Endothelial cell of umbilical vein (primary cell): ENCODE results near the gene VIPR2. TPM values are rescaled to one million over a fixed set of nuclear protein-coding genes. Genes with fewer than 3 reads are reported as not detected.

Experiments
- BruUV-seq: library from RNA; stranded (reverse); fragments of 400-500 nt; replicated peaks from 2 replicates; lab custom pipeline; 2021; lab: Mats Ljungman, UMichigan
- CTCF ChIA-PET: fragments of 300-600, 350-600 bp; sonication (Branson Sonifier 250); formaldehyde crosslinking; loops from one replicate; lab custom pipeline; 2021; ENCODE audit warnings: antibody characterized with exemption, inconsistent platforms; lab: Charles Lee
- POLR2A ChIA-PET: fragments of 300-600, 350-600 bp; sonication (Branson Sonifier 250); formaldehyde crosslinking; loops from one replicate; lab custom pipeline; 2021; ENCODE audit warnings: antibody characterized with exemption, inconsistent platforms; lab: Charles Lee
- DNase-seq: peaks from one replicate; pipeline ENCODE4 v3.0.0-alpha.2; 2011; ENCODE audit warnings: low read depth, low spot score
- FAIRE-seq: peaks from 2 replicates; lab custom pipeline; 2011; peaks lifted over from hg19 to GRCh38; lab: Jason Lieb, UNC
- H2AFZ ChIP-seq: 2 replicates; pipeline ENCODE4 v1.6.0; 2012; ENCODE audit warnings: low read depth, low read length, control low read depth, inconsistent platforms
- H3K27ac ChIP-seq: 2 replicates; pipeline ENCODE4 v1.5.1; 2011; ENCODE audit warnings: low read depth, mild to moderate bottlenecking, control low read depth, low read length, moderate library complexity; ENCODE audit not compliant: insufficient read depth
- H3K27me3 ChIP-seq, 2 experiments: 2 replicates each; pipeline versions ENCODE4 v1.6.0 to v1.6.1; 2011; ENCODE audit warnings: low read length in 2 of 2, mixed read lengths in 1 of 2; ENCODE audit not compliant: control insufficient read depth in 2 of 2, insufficient read depth in 2 of 2
- H3K36me3 ChIP-seq, 2 experiments: 2 replicates in 1 of 2; 3 replicates in 1 of 2; pipeline ENCODE4 v1.5.1; 2011; ENCODE audit warnings: low read length in 2 of 2, mild to moderate bottlenecking in 1 of 2, moderate library complexity in 1 of 2; ENCODE audit not compliant: control insufficient read depth in 2 of 2, insufficient read depth in 2 of 2; ENCODE audit errors: extremely low read depth in 1 of 2
- H3K4me1 ChIP-seq: 3 replicates; pipeline ENCODE4 v1.5.1; 2011; ENCODE audit warnings: mild to moderate bottlenecking, low read length; ENCODE audit not compliant: control insufficient read depth, insufficient read depth; ENCODE audit errors: extremely low read depth
- H3K4me2 ChIP-seq: 2 replicates; pipeline ENCODE4 v1.6.1; 2011; ENCODE audit warnings: low read length, control low read depth, mixed read lengths; ENCODE audit not compliant: insufficient read depth
- H3K4me3 ChIP-seq, 3 experiments: fragments of 200-600 bp in 1 of 3; sonication (generic), shearing (Covaris generic) in 1 of 3; replicated peaks in 1 of 3; 2 replicates each; pipeline ENCODE4 v1.5.1; 2011 to 2016; ENCODE audit warnings: control low read depth in 3 of 3, low read length in 3 of 3, mild to moderate bottlenecking in 2 of 3, inconsistent platforms in 1 of 3, low read depth in 1 of 3, moderate library complexity in 1 of 3; ENCODE audit not compliant: insufficient read depth in 1 of 3
- H3K79me2 ChIP-seq: 2 replicates; pipeline ENCODE4 v1.6.0; 2012; ENCODE audit warnings: low read length, inconsistent platforms; ENCODE audit not compliant: control insufficient read depth, insufficient read depth
- H3K9ac ChIP-seq: replicated peaks from 2 replicates; pipeline ENCODE3; 2011; ENCODE audit warnings: low read length, control low read depth; ENCODE audit not compliant: insufficient read depth; ENCODE audit errors: extremely low read depth
- H3K9me1 ChIP-seq: replicated peaks from 3 replicates; pipeline ENCODE4 v1.6.0; 2011; ENCODE audit warnings: mild to moderate bottlenecking, low read length; ENCODE audit not compliant: control insufficient read depth, insufficient read depth; ENCODE audit errors: extremely low read depth
- H3K9me3 ChIP-seq: replicated peaks from 2 replicates; pipeline ENCODE4 v1.5.1; 2012; ENCODE audit warnings: low read length, inconsistent platforms; ENCODE audit not compliant: control insufficient read depth, insufficient read depth
- H4K20me1 ChIP-seq: replicated peaks from 2 replicates; pipeline ENCODE3; 2011; ENCODE audit warnings: mild to moderate bottlenecking, low read length; ENCODE audit not compliant: control insufficient read depth, insufficient read depth; ENCODE audit errors: extremely low read depth
- CTCF ChIP-seq, 2 donors: IDR thresholded peaks; 1 replicate in 1 of 2; 2 replicates in 1 of 2; pipeline ENCODE4 v1.5.1; 2011; ENCODE audit warnings: low read length in 2 of 2, mild to moderate bottlenecking in 2 of 2, moderate library complexity in 2 of 2, control low read depth in 1 of 2, inconsistent platforms in 1 of 2, low read depth in 1 of 2; ENCODE audit not compliant: insufficient read depth in 1 of 2; ENCODE audit errors: extremely low read depth in 1 of 2
- EZH2 ChIP-seq: IDR thresholded peaks from 2 replicates; pipeline ENCODE4 v1.6.1; 2012; ENCODE audit warnings: borderline replicate concordance, low read depth, mild to moderate bottlenecking, moderate library complexity, low read length, inconsistent platforms; ENCODE audit not compliant: severe bottlenecking
- FOS ChIP-seq: IDR thresholded peaks from 2 replicates; pipeline ENCODE4 v1.6.1; 2011; ENCODE audit warnings: mild to moderate bottlenecking, low read length, moderate library complexity, borderline replicate concordance; ENCODE audit not compliant: insufficient read depth
- GATA2 ChIP-seq: IDR thresholded peaks from 2 replicates; pipeline ENCODE4 v1.7.0; 2011; ENCODE audit warnings: low read depth, mild to moderate bottlenecking, moderate library complexity, mixed read lengths, low read length; ENCODE audit not compliant: insufficient read length, insufficient read depth
- JUN ChIP-seq: IDR thresholded peaks from 2 replicates; pipeline ENCODE4 v1.6.1; 2011; ENCODE audit warnings: borderline replicate concordance, low read depth; ENCODE audit not compliant: insufficient read length, insufficient read depth
- MAX ChIP-seq: IDR thresholded peaks from 2 replicates; pipeline ENCODE4 v1.6.1; 2011; ENCODE audit not compliant: insufficient read depth, insufficient read length
- MYC ChIP-seq: IDR thresholded peaks from one replicate; pipeline ENCODE4 v1.6.1; 2011; ENCODE audit warnings: mild to moderate bottlenecking, low read depth, low read length
- POLR2A ChIP-seq: IDR thresholded peaks from 2 replicates; pipeline ENCODE4 v1.6.1; 2012; ENCODE audit warnings: low read depth, mild to moderate bottlenecking, control low read depth, low read length
- POLR2AphosphoS5 ChIP-seq: IDR thresholded peaks from 2 replicates; pipeline ENCODE4 v1.6.1; 2012; ENCODE audit warnings: low read depth, mild to moderate bottlenecking, control low read depth, low read length, moderate library complexity; ENCODE audit not compliant: insufficient read depth
- dilution Hi-C: fragments of 300-500 bp; cut with MboI; formaldehyde crosslinking; loops from one replicate; pipeline ENCODE4 v1.15.0; 2019; ENCODE audit warnings: low sequenced_read_pairs; ENCODE audit not compliant: extremely low pct_ligation_motif_present
- intact Hi-C: fragments of 100-400 bp; cut with micrococcal nuclease; formaldehyde crosslinking; loops from one replicate; pipeline ENCODE4 v1.10.0; 2022
- polyA plus RNA-seq, 4 experiments: library from polyadenylated mRNA; depleted of rRNA in 3 of 4; stranded (reverse) in 3 of 4; unstranded in 1 of 4; fragments of >200 nt; gene quantifications; 2 replicates each; pipeline versions ENCODE4 v1.2.1 to v1.2.3, GENCODE V29; 2011 to 2012; ENCODE audit warnings: missing spikeins in 1 of 4
- total RNA-seq: library from RNA; stranded (reverse); gene quantifications from 2 replicates; pipeline ENCODE4 v1.2.3, GENCODE V29; 2021

Gene VIPR2
- total and polyA plus RNA-seq, 2 donors (not counting 3 experiments of a cell fraction or from before 2014, with no cell fraction given) = not detected

GRCh38 chr7:159114096-159114495 lies 30.6 kb downstream of the VIPR2 start:
- no peak overlapping the region for H3K4me2 ChIP-seq
- H2AFZ ChIP-seq = no peak overlapping the region
- no peak overlapping the region for H3K9ac ChIP-seq
- TF ChIP-seq POLR2AphosphoS5 (no peak), MAX (no peak), JUN (no peak), GATA2 (no peak), EZH2 (no peak), POLR2A (no peak), CTCF (IDR thresholded peaks at IDR 0.05; ENCODE audit: extremely low read depth in 1 of 2, insufficient read depth in 1 of 2, low read depth in 1 of 2, low read length in 2 of 2) (no peak), MYC (no peak), FOS (no peak)
- DNase-seq (no peak), FAIRE-seq (no peak)
- no TSS peak for BruUV-seq
- dilution Hi-C loops (no loop called here), intact Hi-C loops (no loop called here)
- no peaks in the 10 kb centered on the region for H3K4me1 ChIP-seq
- ChIA-PET POLR2A (no interaction called here), CTCF (no interaction called here)
- H3K79me2 ChIP-seq = no peaks in the 10 kb centered on the region
- H3K36me3 ChIP-seq = no peaks in the 10 kb centered on the region
- no peaks in the 10 kb centered on the region for H4K20me1 ChIP-seq
- H3K4me3 ChIP-seq = no peak overlapping the region
- H3K9me3 ChIP-seq = no peaks in the 10 kb centered on the region
- H3K9me1 ChIP-seq = no peaks in the 10 kb centered on the region
- no peaks in the 10 kb centered on the region for H3K27me3 ChIP-seq
- H3K27ac ChIP-seq = no peak overlapping the region
